GM12878 (cell line): ENCODE results near the gene LRP1. TPM values are rescaled to one million over a fixed set of nuclear protein-coding genes. Genes with fewer than 3 reads are reported as not detected.

Experiments used
- ATAC-seq: fragments of 200-7000 bp; cut with Tn5 transposase; 3 replicates; pipeline ENCODE4 v1.9.1; 2020; ENCODE audit warnings: mild to moderate bottlenecking, moderate library complexity
- BruUV-seq: library from RNA; stranded (reverse); fragments of 400-500 nt; replicated peaks from 2 replicates; lab custom pipeline; 2021; lab: Mats Ljungman, UMichigan
- CTCF ChIA-PET: fragments of 300-600 bp; sonication (Branson Sonifier 250); formaldehyde crosslinking; extraction: SDS; loops from one replicate; lab custom pipeline; 2021; ENCODE audit warnings: inconsistent platforms; lab: Yijun Ruan, JAX
- POLR2A ChIA-PET: fragments of 350-600 bp; formaldehyde crosslinking; extraction: SDS; loops from one replicate; lab custom pipeline; 2021; ENCODE audit warnings: inconsistent platforms; lab: Charles Lee
- RAD21 ChIA-PET: fragments of 300-600 bp; sonication (Branson Sonifier 250); formaldehyde crosslinking; loops from one replicate; lab custom pipeline; 2023; ENCODE audit warnings: antibody characterized with exemption; ENCODE audit not compliant: unreplicated experiment; lab: Charles Lee
- SMC1A ChIA-PET: fragments of 300-600 bp; sonication (Branson Sonifier 250); formaldehyde crosslinking; loops from one replicate; lab custom pipeline; 2023; ENCODE audit not compliant: unreplicated experiment, uncharacterized antibody; lab: Charles Lee
- DNase-seq: peaks from one replicate; pipeline ENCODE4 v3.0.0-alpha.2; 2011; ENCODE audit warnings: low read depth, low spot score
- FAIRE-seq: peaks from 3 replicates; lab custom pipeline; 2011; peaks lifted over from hg19 to GRCh38; lab: Jason Lieb, UNC
- H2AFZ ChIP-seq: 2 replicates; pipeline ENCODE4 v1.6.0; 2011; ENCODE audit warnings: low read depth, low read length, control low read depth; ENCODE audit not compliant: control insufficient read depth
- H3K27ac ChIP-seq: 2 replicates; pipeline ENCODE4 v1.5.1; 2011; ENCODE audit warnings: control low read depth; ENCODE audit not compliant: control insufficient read depth, insufficient read depth
- H3K27me3 ChIP-seq, 2 experiments: replicated peaks in 1 of 2; 2 replicates each; pipeline versions ENCODE4 v1.6.0 to v1.6.1; 2011; ENCODE audit warnings: low read length in 1 of 2; ENCODE audit not compliant: control insufficient read depth in 2 of 2, insufficient read depth in 2 of 2
- H3K36me3 ChIP-seq, 2 experiments: 2 replicates each; pipeline ENCODE4 v1.5.1; 2011; ENCODE audit warnings: low read length in 1 of 2; ENCODE audit not compliant: control insufficient read depth in 2 of 2, insufficient read depth in 2 of 2
- H3K4me1 ChIP-seq: 2 replicates; pipeline ENCODE4 v1.6.1; 2011; ENCODE audit warnings: mild to moderate bottlenecking, low read length, moderate library complexity, mixed read lengths; ENCODE audit not compliant: control insufficient read depth, insufficient read depth
- H3K4me2 ChIP-seq: 2 replicates; pipeline ENCODE4 v1.6.0; 2011; ENCODE audit warnings: control low read depth; ENCODE audit not compliant: control insufficient read depth, insufficient read depth
- H3K4me3 ChIP-seq: fragments of 200-600 bp; sonication (generic); 2 replicates; pipeline ENCODE4 v1.5.1; 2016
- H3K79me2 ChIP-seq: 2 replicates; pipeline ENCODE4 v1.6.0; 2011; ENCODE audit warnings: low read length; ENCODE audit not compliant: control insufficient read depth, insufficient read depth
- H3K9ac ChIP-seq: 2 replicates; pipeline ENCODE4 v1.8.0; 2011; ENCODE audit warnings: low read length, control low read depth, mixed read lengths; ENCODE audit not compliant: control insufficient read depth, insufficient read depth
- H3K9me3 ChIP-seq: replicated peaks from 3 replicates; pipeline ENCODE4 v1.5.1; 2011; ENCODE audit warnings: mild to moderate bottlenecking, low read length; ENCODE audit not compliant: control insufficient read depth, insufficient read depth
- H4K20me1 ChIP-seq: 2 replicates; pipeline ENCODE4 v1.6.0; 2011; ENCODE audit not compliant: control insufficient read depth, insufficient read depth
- BMI1 ChIP-seq: fragments of 450-650 bp; IDR thresholded peaks from 2 replicates; pipeline ENCODE4 v1.6.1; 2016; ENCODE audit warnings: mild to moderate bottlenecking, moderate library complexity, borderline replicate concordance
- CHD4 ChIP-seq: fragments of 200-600 bp; sonication (generic); IDR thresholded peaks from 2 replicates; pipeline ENCODE4 v1.6.1; 2016; ENCODE audit warnings: mild to moderate bottlenecking
- CREB1 ChIP-seq: IDR thresholded peaks from 2 replicates; pipeline ENCODE4 v1.6.1; 2012; ENCODE audit warnings: low read depth, mild to moderate bottlenecking, inconsistent platforms
- IKZF1 ChIP-seq: fragments of 450-650 bp; conservative IDR thresholded peaks from 2 replicates; pipeline ENCODE4 v1.6.1; 2017; ENCODE audit warnings: antibody characterized with exemption, mild to moderate bottlenecking
- IKZF2 ChIP-seq, 2 experiments: fragments of 450-650 bp; IDR thresholded peaks; 2 replicates each; pipeline ENCODE4 v1.6.1; 2017; ENCODE audit warnings: mild to moderate bottlenecking in 2 of 2, moderate library complexity in 2 of 2
- KDM1A ChIP-seq: fragments of 200-600 bp; sonication (generic); IDR thresholded peaks from 2 replicates; pipeline ENCODE4 v1.6.1; 2016; ENCODE audit warnings: borderline replicate concordance
- KLF5 ChIP-seq: fragments of 450-650 bp; IDR thresholded peaks from 2 replicates; pipeline ENCODE4 v1.6.1; 2014; ENCODE audit warnings: mild to moderate bottlenecking; ENCODE audit not compliant: partially characterized antibody
- LARP7 ChIP-seq: fragments of 450-650 bp; IDR thresholded peaks from 2 replicates; pipeline ENCODE4 v1.6.1; 2017; ENCODE audit warnings: mild to moderate bottlenecking
- MYC ChIP-seq: IDR thresholded peaks from 2 replicates; pipeline ENCODE4 v1.6.1; 2011; ENCODE audit warnings: mild to moderate bottlenecking, low read length, moderate library complexity, inconsistent platforms; ENCODE audit not compliant: insufficient read depth, insufficient replicate concordance, insufficient read length, severe bottlenecking
- NBN ChIP-seq: fragments of 450-650 bp; IDR thresholded peaks from 2 replicates; pipeline ENCODE4 v1.6.1; 2016
- PAX5 ChIP-seq: IDR thresholded peaks from 2 replicates; pipeline ENCODE4 v1.6.1; 2011; ENCODE audit warnings: low read depth, low read length, borderline replicate concordance
- PKNOX1 ChIP-seq: fragments of 450-650 bp; IDR thresholded peaks from 2 replicates; pipeline ENCODE4 v1.6.1; 2016; ENCODE audit warnings: mild to moderate bottlenecking
- RFX5 ChIP-seq: IDR thresholded peaks from 2 replicates; pipeline ENCODE4 v1.6.1; 2011; ENCODE audit warnings: low read depth, low read length, improper control_type of control experiment
- SKIL ChIP-seq: fragments of 450-650 bp; IDR thresholded peaks from 2 replicates; pipeline ENCODE4 v1.6.1; 2017; ENCODE audit warnings: mild to moderate bottlenecking, low read depth, inconsistent platforms; ENCODE audit not compliant: poor library complexity, severe bottlenecking
- SRF ChIP-seq, 2 experiments: IDR thresholded peaks; 2 replicates each; pipeline ENCODE4 v1.6.1; 2011; ENCODE audit warnings: low read depth in 2 of 2, low read length in 2 of 2, mild to moderate bottlenecking in 1 of 2, moderate library complexity in 1 of 2
- ZNF687 ChIP-seq: fragments of 450-650 bp; IDR thresholded peaks from 2 replicates; pipeline ENCODE4 v1.6.1; 2017; ENCODE audit warnings: mild to moderate bottlenecking, moderate library complexity
- WGBS: methylation state at CpG from one replicate; pipeline ENCODE4 v1.1.6; 2016; ENCODE audit warnings: low lambda C conversion rate; ENCODE audit not compliant: insufficient replicate concordance, insufficient coverage; ENCODE audit errors: missing lambda C conversion rate; 5-methylcytosine and 5-hydroxymethylcytosine counted together
- in situ Hi-C: fragments of 300-500 bp; cut with MboI; formaldehyde crosslinking; loops from 9 replicates; pipeline ENCODE4 v1.14.3; 2018; ENCODE audit warnings: mixed read lengths
- intact Hi-C: fragments of 100-400 bp; cut with micrococcal nuclease; formaldehyde crosslinking; loops from one replicate; pipeline ENCODE4 v1.14.2; 2022; ENCODE audit not compliant: unreplicated experiment
- polyA plus RNA-seq, 11 experiments: library from polyadenylated mRNA; depleted of rRNA in 4 of 11; unstranded in 6 of 11; stranded (reverse) in 5 of 11; fragments of >200 nt; fragmentation: Nextera tagmentation in 4 of 11; fragmentation: Illumina TruSeq in 1 of 11; extraction: Ambion mirVana in 4 of 11; extraction: Trizol in 1 of 11; gene quantifications; 1 replicate in 1 of 11; 2 replicates in 10 of 11; pipeline versions ENCODE4 v1.2.1 to v1.2.3, GENCODE V29; 2011 to 2016; ENCODE audit warnings: inconsistent platforms in 2 of 11, missing spikeins in 2 of 11, low read depth in 1 of 11
- total RNA-seq, 4 experiments: library from RNA; depleted of rRNA in 3 of 4; stranded (reverse); fragments of >200 nt in 3 of 4; fragmentation: Illumina TruSeq in 1 of 4; extraction: Trizol in 1 of 4; gene quantifications; 2 replicates each; pipeline versions ENCODE4 v1.2.1 to v1.2.3, GENCODE V29; 2013 to 2021

LRP1 gene
- total and polyA plus RNA-seq, 10 of the 15 experiments (the other 5 are each of a cell fraction or from before 2014, with no cell fraction given), result under 0.01 to 1.1 (median 0.20) TPM; not detected in 2

- H3K27me3 ChIP-seq, result peaks cover 26 to 34% of the 10 kb centered on the region in 2 experiments
- 35% methylated on average over 13 of the region's 13 CpGs for WGBS
- no peaks in the 10 kb centered on the region for H3K9me3 ChIP-seq
- POLR2A ChIA-PET, result interaction anchor here (1.6 kb wide), 1 partner anchor 11 kb away, joined by 3 read pairs; no protein-coding TSS in a partner anchor
- no peaks in the 10 kb centered on the region for H3K36me3 ChIP-seq
- H3K79me2 ChIP-seq, result no peaks in the 10 kb centered on the region
- no peak overlapping the region for H3K9ac ChIP-seq
- intact Hi-C loops, result no loop called here
- SMC1A ChIA-PET, result interaction anchor here (1.1 kb wide), 1 partner anchor 9 kb away, joined by 9 read pairs; no protein-coding TSS in a partner anchor
- DNase-seq (no peak), ATAC-seq (no peak), FAIRE-seq (no peak)
- H2AFZ ChIP-seq, result no peak overlapping the region
- peaks cover 13% of the 10 kb centered on the region for H3K4me1 ChIP-seq
- no peaks in the 10 kb centered on the region for H4K20me1 ChIP-seq
- in situ Hi-C loops, result no loop called here
- RAD21 ChIA-PET, result interaction anchor here (0.9 to 2.0 kb wide), 2 partner anchors 9 to 20 kb away, joined by 4 to 5 read pairs; no protein-coding TSS in a partner anchor
- no TSS peak for BruUV-seq
- no peak overlapping the region for H3K27ac ChIP-seq
- CTCF ChIA-PET, result interaction anchor here (0.8 to 1.2 kb wide), 5 partner anchors 7 to 232 kb away, joined by 3 to 12 read pairs (median 6); partner anchors contain the start of gene SHMT2
- no peak overlapping the region for H3K4me3 ChIP-seq
- H3K4me2 ChIP-seq, result no peak overlapping the region
- TF ChIP-seq SKIL (no peak), BMI1 (no peak), KLF5 (no peak), CHD4 (no peak), LARP7 (no peak), SRF (IDR thresholded peaks at IDR 0.05; ENCODE audit: low read depth in 2 of 2, low read length in 2 of 2) (no peak), NBN (no peak), KDM1A (no peak), RFX5 (no peak), IKZF2 (IDR thresholded peaks at IDR 0.05) (no peak), PAX5 (no peak), PKNOX1 (no peak), MYC (no peak), IKZF1 (no peak), CREB1 (no peak), ZNF687 (no peak)
These were observed 94.3 kb downstream of the LRP1 start for GRCh38 chr12:57222286-57223190.
